Measurements from ENCODE around the gene OTUB2. TPM values are rescaled to one million over a fixed set of nuclear protein-coding genes. Genes with fewer than 3 reads are reported as not detected.
A peak's percentile ranks its signal among the peaks of the same experiment; 100 is the strongest.

OTUB2 gene
- 0.10 TPM for total RNA-seq

GRCh38 chr14:94026173-94026888 lies at the start of gene OTUB2:
Gene OTUB2 (plus strand): TSS chr14:94026340. CDS start chr14:94026538, 198 bp downstream.
- H3K4me1 ChIP-seq (ENCODE audit: insufficient read depth, low read length): peaks cover 27% of the 10 kb centered on the region
- no peaks in the 10 kb centered on the region for H3K27me3 ChIP-seq (ENCODE audit: insufficient read depth, low read length)
- H3K4me3 ChIP-seq (ENCODE audit: low read length): peak within 1 kb of the TSS; percentile 38
- H3K9me3 ChIP-seq (ENCODE audit: low read depth, low read length): no peaks in the 10 kb centered on the region

DNA sequence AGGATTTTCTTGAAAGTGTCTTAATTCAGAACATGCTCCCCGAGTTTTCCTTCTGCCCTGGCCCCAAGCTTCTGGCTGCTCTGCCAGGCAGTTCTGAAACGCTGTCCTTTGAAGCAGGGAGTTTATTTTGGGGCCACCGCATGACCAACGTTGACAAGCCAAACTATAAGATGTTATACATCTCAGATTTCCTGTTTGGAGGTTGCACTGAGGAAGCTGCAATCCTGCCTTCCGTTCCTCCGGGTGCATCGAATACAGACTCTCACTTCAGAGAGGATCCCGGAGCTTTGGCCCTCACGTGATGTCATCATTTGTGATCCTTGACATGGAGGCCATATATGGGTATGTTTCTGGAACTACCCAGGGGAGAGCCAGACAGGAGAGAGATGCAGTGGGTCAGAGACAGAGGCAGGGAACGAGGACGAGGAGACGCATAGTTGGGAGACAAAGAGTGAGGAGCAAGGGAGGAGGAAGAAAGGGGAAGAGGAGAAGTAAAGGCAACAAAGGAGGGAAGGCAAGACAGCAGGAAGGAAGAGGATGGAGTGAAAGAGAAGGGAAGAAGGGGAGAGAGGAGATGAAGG lies 49.6 kb upstream of the OTUB2 start, which contains the start of gene ASB2:
Gene ASB2 (minus strand): TSS at position 94 of the 581 bp plus-strand sequence. CDS start 12,031 bp downstream, outside the sequence.
- no peak within 1 kb of the TSS for H3K4me3 ChIP-seq (ENCODE audit: low read length)

DNA sequence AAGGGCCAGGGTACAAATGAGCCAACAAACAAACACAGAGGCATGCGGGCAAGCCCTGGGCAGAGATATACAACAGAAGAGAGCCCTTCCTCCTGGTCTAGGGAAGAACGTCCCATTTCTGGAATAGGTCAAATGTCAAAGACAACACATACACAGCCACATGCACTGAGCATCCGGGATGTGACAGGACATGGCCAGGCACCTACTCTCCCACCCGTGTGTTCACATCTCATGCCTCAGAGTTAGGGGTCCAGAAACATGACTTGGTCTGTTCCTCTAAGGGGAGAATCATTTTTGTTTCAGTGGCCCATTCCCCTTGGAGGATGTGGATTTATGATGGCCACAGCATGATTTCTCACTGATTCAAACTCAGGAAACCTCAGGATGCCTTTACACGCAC lies 49.0 kb upstream of the OTUB2 start:
- H3K9me3 ChIP-seq (ENCODE audit: low read depth, low read length): no peaks in the 10 kb centered on the region
- H3K4me1 ChIP-seq (ENCODE audit: insufficient read depth, low read length): peaks cover 32% of the 10 kb centered on the region
- H3K4me3 ChIP-seq (ENCODE audit: low read length): no peak overlapping the region
- H3K27me3 ChIP-seq (ENCODE audit: insufficient read depth, low read length): peaks cover 3% of the 10 kb centered on the region

More for the DNA sequence above, 49.6 kb upstream of the OTUB2 start, which contains the start of gene ASB2:
- peaks cover 32% of the 10 kb centered on the region for H3K4me1 ChIP-seq (ENCODE audit: insufficient read depth, low read length)
- no peaks in the 10 kb centered on the region for H3K9me3 ChIP-seq (ENCODE audit: low read depth, low read length)
- peaks cover 3% of the 10 kb centered on the region for H3K27me3 ChIP-seq (ENCODE audit: insufficient read depth, low read length)

- Histone ChIP-seq H3K9me3 (ENCODE audit: low read depth, low read length) (no peaks in the 10 kb centered on the region), H3K27me3 (ENCODE audit: insufficient read depth, low read length) (peaks cover 3% of the 10 kb centered on the region), H3K4me3 (ENCODE audit: low read length) (no peak overlapping the region), H3K4me1 (ENCODE audit: insufficient read depth, low read length) (peaks cover 32% of the 10 kb centered on the region)
These were observed 48.2 kb upstream of the OTUB2 start for GRCh38 chr14:93977790-93978581.

GRCh38 chr14:93978735-93979134 lies 47.4 kb upstream of the OTUB2 start:
- H3K9me3 ChIP-seq (ENCODE audit: low read depth, low read length): no peaks in the 10 kb centered on the region
- H3K4me1 ChIP-seq (ENCODE audit: insufficient read depth, low read length): peaks cover 32% of the 10 kb centered on the region
- peaks cover 3% of the 10 kb centered on the region for H3K27me3 ChIP-seq (ENCODE audit: insufficient read depth, low read length)
- no peak overlapping the region for H3K4me3 ChIP-seq (ENCODE audit: low read length)

DNA sequence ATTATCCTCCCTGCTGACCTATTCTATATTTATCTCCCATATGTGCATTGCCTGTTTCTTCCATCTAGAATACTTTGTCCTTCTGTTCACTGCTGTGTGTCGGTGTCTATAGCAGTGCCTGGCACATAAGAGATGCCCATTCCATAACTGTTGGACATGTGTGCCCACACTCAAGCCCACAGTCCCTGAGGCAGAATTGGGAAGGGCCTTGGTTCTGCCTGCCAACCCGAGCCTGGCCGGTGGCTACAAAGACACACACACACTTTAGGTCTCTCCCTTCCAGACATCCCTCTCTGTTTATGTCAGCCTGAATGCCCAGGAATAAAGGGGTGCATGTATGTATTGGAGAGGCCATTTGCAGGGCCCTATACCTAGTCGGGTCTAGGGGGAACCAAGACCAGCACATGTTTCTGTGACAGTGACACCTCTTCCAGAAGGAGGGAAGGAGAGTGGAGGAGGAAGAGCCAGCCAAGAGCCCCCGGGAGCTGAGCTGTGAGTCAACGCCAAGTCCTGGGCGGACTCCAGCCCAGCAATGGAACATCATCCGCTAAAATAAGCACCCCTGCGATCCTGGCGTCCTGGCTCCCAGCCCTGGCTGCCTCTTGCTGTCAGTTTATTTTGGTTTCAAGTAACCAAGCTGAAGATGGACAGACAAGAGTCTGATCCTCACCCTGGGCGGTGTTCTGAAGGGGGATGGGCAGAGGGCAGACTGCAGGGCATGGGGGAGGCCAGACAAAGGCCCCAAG lies 45.5 kb upstream of the OTUB2 start:
- Histone ChIP-seq H3K9me3 (ENCODE audit: low read depth, low read length) (no peaks in the 10 kb centered on the region), H3K4me3 (ENCODE audit: low read length) (no peak overlapping the region), H3K4me1 (ENCODE audit: insufficient read depth, low read length) (peaks cover 31% of the 10 kb centered on the region), H3K27me3 (ENCODE audit: insufficient read depth, low read length) (peaks cover 2% of the 10 kb centered on the region)

DNA sequence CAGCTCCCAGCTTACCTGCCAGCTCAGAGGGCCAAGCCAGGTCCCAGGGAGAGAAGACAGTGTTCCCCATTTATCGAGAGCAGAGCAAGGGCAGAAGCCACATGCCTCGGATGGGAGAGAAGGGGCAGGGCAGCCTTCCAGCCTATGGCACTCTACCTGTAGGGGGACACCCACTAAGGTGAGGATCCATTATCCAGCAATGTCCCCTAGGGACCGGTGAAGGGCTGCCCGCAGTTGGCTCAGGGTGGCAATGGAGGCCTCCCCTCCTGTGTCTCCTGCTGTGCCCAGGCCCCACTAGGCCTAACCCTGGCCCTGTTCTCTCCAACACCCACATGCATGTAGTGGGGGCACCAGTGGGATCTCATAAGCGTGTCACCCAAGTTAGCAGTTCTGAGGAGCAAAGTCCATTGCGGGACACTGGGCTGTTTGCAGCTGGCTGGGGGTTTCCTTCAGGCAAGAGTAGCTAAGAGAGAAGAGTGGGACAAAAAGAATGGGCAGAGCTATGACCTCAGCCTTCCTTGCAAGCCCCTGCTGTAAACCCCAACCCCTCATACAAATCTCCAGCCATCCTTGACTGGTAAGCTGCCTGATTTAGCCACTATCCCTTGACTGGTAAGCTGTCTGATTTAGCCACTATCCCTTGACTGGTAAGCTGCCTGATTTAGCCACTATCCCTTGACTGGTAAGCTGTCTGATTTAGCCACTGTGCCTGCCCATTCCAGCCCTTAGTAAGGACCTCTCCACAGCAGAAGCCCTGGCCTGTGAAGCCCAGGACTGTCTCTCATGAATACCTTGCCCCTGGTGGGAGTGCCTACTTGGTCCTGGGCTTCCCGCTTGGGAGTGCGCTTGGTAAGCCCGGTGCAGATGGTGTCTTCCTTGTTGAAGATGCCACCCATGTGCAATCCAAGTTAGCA lies 44.6 kb upstream of the OTUB2 start:
- peaks cover 22% of the 10 kb centered on the region for H3K4me1 ChIP-seq (ENCODE audit: insufficient read depth, low read length)
- H3K9me3 ChIP-seq (ENCODE audit: low read depth, low read length): no peaks in the 10 kb centered on the region
- H3K27me3 ChIP-seq (ENCODE audit: insufficient read depth, low read length): no peaks in the 10 kb centered on the region
- H3K4me3 ChIP-seq (ENCODE audit: low read length): no peak overlapping the region

DNA sequence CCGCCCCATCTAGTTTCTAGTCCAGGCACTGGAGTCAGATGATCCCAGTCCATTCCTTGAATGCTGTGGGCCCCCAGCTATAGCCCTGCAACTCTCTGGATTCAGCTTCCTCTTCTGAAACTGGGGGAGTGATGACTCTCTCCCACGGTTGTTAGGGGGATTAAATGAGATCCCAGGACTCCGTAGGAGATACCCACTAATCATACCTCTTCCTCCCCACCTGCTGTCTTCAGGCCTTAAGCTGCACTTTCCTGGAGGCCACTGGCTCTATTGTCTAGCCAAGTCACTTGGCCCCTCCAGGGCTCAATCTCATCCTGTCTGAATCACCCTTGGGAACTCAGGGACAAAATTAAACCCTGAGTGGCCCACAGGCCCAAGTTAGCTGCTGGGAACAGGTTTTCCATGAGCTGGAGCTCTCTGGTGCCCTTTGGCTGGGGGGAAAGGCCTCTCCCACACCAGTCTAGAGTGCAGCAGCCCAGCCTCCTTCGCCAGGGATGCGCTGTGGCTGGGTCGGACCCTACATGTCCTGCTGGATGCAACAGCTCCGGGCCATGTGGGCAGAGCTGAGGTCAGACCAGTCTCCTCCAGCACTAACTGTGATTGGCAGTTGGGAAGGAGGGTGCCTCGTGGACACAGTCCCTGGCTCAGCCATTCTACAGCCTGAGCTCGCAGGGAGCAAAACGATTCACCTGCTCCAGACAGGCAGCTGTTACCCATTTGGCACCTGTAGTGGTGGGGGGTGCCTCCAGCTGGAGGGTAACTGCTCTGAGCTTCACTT lies 43.7 kb upstream of the OTUB2 start:
- H3K9me3 ChIP-seq (ENCODE audit: low read depth, low read length): no peaks in the 10 kb centered on the region
- H3K27me3 ChIP-seq (ENCODE audit: insufficient read depth, low read length): no peaks in the 10 kb centered on the region
- H3K4me1 ChIP-seq (ENCODE audit: insufficient read depth, low read length): peaks cover 14% of the 10 kb centered on the region
- no peak overlapping the region for H3K4me3 ChIP-seq (ENCODE audit: low read length)

DNA sequence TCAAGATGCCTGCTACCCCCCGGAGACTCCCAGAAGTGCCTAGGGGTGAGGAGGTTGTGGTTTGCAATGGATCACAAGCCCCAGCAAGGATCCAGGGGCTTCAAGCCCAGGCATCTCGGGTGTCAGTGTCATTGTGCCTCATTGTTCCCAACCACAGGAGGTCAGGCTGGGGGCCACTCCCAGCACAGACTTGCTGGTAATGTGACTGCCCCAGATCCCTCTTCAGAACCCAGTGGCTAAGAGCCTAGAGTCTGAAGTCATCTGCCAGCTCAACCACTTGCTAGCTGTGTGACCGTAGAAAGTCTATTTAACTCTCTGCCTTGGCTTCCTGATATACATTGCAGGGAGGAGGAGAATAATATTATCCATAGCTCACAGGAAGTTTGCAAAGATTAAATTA lies 42.1 kb upstream of the OTUB2 start:
- no peaks in the 10 kb centered on the region for H3K9me3 ChIP-seq (ENCODE audit: low read depth, low read length)
- peaks cover 2% of the 10 kb centered on the region for H3K4me1 ChIP-seq (ENCODE audit: insufficient read depth, low read length)
- no peak overlapping the region for H3K4me3 ChIP-seq (ENCODE audit: low read length)
- H3K27me3 ChIP-seq (ENCODE audit: insufficient read depth, low read length): no peaks in the 10 kb centered on the region

- Histone ChIP-seq H3K27me3 (ENCODE audit: insufficient read depth, low read length) (no peaks in the 10 kb centered on the region), H3K9me3 (ENCODE audit: low read depth, low read length) (no peaks in the 10 kb centered on the region), H3K4me1 (ENCODE audit: insufficient read depth, low read length) (no peaks in the 10 kb centered on the region), H3K4me3 (ENCODE audit: low read length) (no peak overlapping the region)
These were observed 41.1 kb upstream of the OTUB2 start for GRCh38 chr14:93984987-93985410.

DNA sequence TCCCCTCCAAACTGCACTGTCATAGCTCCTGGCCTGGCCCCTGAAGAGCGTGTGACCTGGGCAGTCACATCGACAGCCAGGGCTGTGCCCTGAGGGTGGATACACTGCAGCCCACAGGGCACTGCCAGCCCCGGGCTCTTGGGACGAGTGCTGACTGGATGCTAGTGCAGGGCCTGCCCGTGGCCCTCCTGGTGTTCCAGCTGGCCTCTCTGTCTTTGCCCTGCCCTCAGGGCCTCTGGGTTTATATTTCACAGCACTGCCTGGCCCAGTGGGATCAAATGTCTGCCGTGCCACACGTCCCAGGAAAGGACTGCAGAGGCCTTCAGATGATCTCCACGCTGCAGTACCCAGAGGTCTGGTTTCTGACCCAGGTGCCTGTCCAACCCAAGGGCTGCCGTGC lies 39.2 kb upstream of the OTUB2 start:
- H3K27me3 ChIP-seq (ENCODE audit: insufficient read depth, low read length): no peaks in the 10 kb centered on the region

GRCh38 chr14:93987376-93987775 lies 38.8 kb upstream of the OTUB2 start:
- Histone ChIP-seq H3K4me1 (ENCODE audit: insufficient read depth, low read length) (no peaks in the 10 kb centered on the region), H3K27me3 (ENCODE audit: insufficient read depth, low read length) (no peaks in the 10 kb centered on the region), H3K4me3 (ENCODE audit: low read length) (no peak overlapping the region), H3K9me3 (ENCODE audit: low read depth, low read length) (no peaks in the 10 kb centered on the region)

More for the DNA sequence above, 39.2 kb upstream of the OTUB2 start:
- Histone ChIP-seq H3K4me3 (ENCODE audit: low read length) (no peak overlapping the region), H3K9me3 (ENCODE audit: low read depth, low read length) (no peaks in the 10 kb centered on the region), H3K4me1 (ENCODE audit: insufficient read depth, low read length) (no peaks in the 10 kb centered on the region)

GRCh38 chr14:93987815-93988476 lies 38.2 kb upstream of the OTUB2 start:
- no peaks in the 10 kb centered on the region for H3K9me3 ChIP-seq (ENCODE audit: low read depth, low read length)
- no peaks in the 10 kb centered on the region for H3K4me1 ChIP-seq (ENCODE audit: insufficient read depth, low read length)
- no peaks in the 10 kb centered on the region for H3K27me3 ChIP-seq (ENCODE audit: insufficient read depth, low read length)
- no peak overlapping the region for H3K4me3 ChIP-seq (ENCODE audit: low read length)
